ENCODE results near the gene IKZF2. TPM values are rescaled to one million over a fixed set of nuclear protein-coding genes. Genes with fewer than 3 reads are reported as not detected.

The IKZF2 gene
- total RNA-seq (2022; extraction: Qiagen RNA extraction): 0.10 to 0.41 TPM (median 0.20 TPM) in 5 replicates

GRCh38 chr2:213151437-213152064 is at the start of gene IKZF2:
TSS of gene IKZF2 (minus strand) at chr2:213151612. CDS start at chr2:213148629, 2,983 bp downstream.

Other genes starting within 250 kb of the IKZF2 start
- 10.3 to 13.8 TPM (median 12.2 TPM) in 5 replicates for gene SPAG16, start 132.9 kb upstream of the IKZF2 start, total RNA-seq (2022; extraction: Qiagen RNA extraction)

All from A549 treated with Mapracorat at 1 μM for 4 hours (cell line).